ENCODE results near the gene APOBEC3G. TPM values are rescaled to one million over a fixed set of nuclear protein-coding genes. Genes with fewer than 3 reads are reported as not detected.
"Not testable (repeated sequence)": the region's sequence is repeated elsewhere in the genome, so short reads cannot be mapped to it uniquely, and the experiment has no call there.

The APOBEC3G gene
- total RNA-seq (2014; rRNA removed; shearing (Covaris generic)): 13.7 and 15.8 TPM in 2 replicates

- DNase-seq (ENCODE audit: low read depth): peak; percentile 81
Measured at GRCh38 chr22:39077026-39077840, at the start of gene APOBEC3G. Gene APOBEC3G, plus strand, starts transcription at chr22:39077275. Its CDS starts 87 bp downstream, at chr22:39077362.

GRCh38 chr22:39027717-39028116 lies 49.4 kb upstream of the APOBEC3G start:
- DNase-seq (ENCODE audit: low read depth): no peak

GRCh38 chr22:39028281-39028680 lies 48.8 kb upstream of the APOBEC3G start:
- DNase-seq (ENCODE audit: low read depth): no peak

GRCh38 chr22:39029227-39029626 lies 47.8 kb upstream of the APOBEC3G start:
- DNase-seq (ENCODE audit: low read depth): no peak

- DNase-seq (ENCODE audit: low read depth): no peak
Measured at GRCh38 chr22:39030705-39031104, 46.4 kb upstream of the APOBEC3G start.

- not testable (repeated sequence) for DNase-seq (ENCODE audit: low read depth)
Measured at GRCh38 chr22:39031434-39032295, 45.4 kb upstream of the APOBEC3G start.

GRCh38 chr22:39037071-39037470 lies 40.0 kb upstream of the APOBEC3G start:
- not testable (repeated sequence) for DNase-seq (ENCODE audit: low read depth)

- DNase-seq (ENCODE audit: low read depth): no peak
Measured at GRCh38 chr22:39039306-39040126, 37.6 kb upstream of the APOBEC3G start.

GRCh38 chr22:39040155-39040537 lies 36.9 kb upstream of the APOBEC3G start:
- DNase-seq (ENCODE audit: low read depth): not testable (repeated sequence)

GRCh38 chr22:39040538-39041296 lies 36.4 kb upstream of the APOBEC3G start, which contains the start of gene APOBEC3F:
Gene APOBEC3F, plus strand, starts transcription at chr22:39040864. Its CDS starts 97 bp downstream, at chr22:39040961.
- DNase-seq (ENCODE audit: low read depth): peak; percentile 64

- no peak for DNase-seq (ENCODE audit: low read depth)
Measured at GRCh38 chr22:39041908-39042307, 35.2 kb upstream of the APOBEC3G start.

GRCh38 chr22:39043063-39043462 lies 34.0 kb upstream of the APOBEC3G start:
- DNase-seq (ENCODE audit: low read depth): not testable (repeated sequence)

- not testable (repeated sequence) for DNase-seq (ENCODE audit: low read depth)
Measured at GRCh38 chr22:39045136-39045535, 31.9 kb upstream of the APOBEC3G start.

GRCh38 chr22:39049486-39049885 lies 27.6 kb upstream of the APOBEC3G start:
- not testable (repeated sequence) for DNase-seq (ENCODE audit: low read depth)

GRCh38 chr22:39051844-39052495 lies 25.1 kb upstream of the APOBEC3G start:
- DNase-seq (ENCODE audit: low read depth): not testable (repeated sequence)

GRCh38 chr22:39055658-39056057 lies 21.4 kb upstream of the APOBEC3G start:
- no peak for DNase-seq (ENCODE audit: low read depth)

GRCh38 chr22:39061290-39061689 lies 15.8 kb upstream of the APOBEC3G start:
- not testable (repeated sequence) for DNase-seq (ENCODE audit: low read depth)

GRCh38 chr22:39061951-39062350 lies 15.1 kb upstream of the APOBEC3G start:
- peak; percentile 40 for DNase-seq (ENCODE audit: low read depth)

GRCh38 chr22:39063904-39064303 lies 13.2 kb upstream of the APOBEC3G start:
- not testable (repeated sequence) for DNase-seq (ENCODE audit: low read depth)

Data from Daoy (cell line).